Lung microvascular endothelial cell (primary cell): ENCODE results near the gene IL6. TPM values are rescaled to one million over a fixed set of nuclear protein-coding genes. Genes with fewer than 3 reads are reported as not detected.
A peak's percentile ranks its signal among the peaks of the same experiment; 100 is the strongest.
"Not testable (repeated sequence)": the region's sequence is repeated elsewhere in the genome, so short reads cannot be mapped to it uniquely, and the experiment has no call there.

Experiments
- DNase-seq, 2 donors: peaks; one replicate each; pipeline versions ENCODE4 v3.0.0 to v3.0.0-alpha.2; 2010; ENCODE audit warnings: low read depth in 2 of 2
- total RNA-seq: library from RNA; depleted of rRNA; stranded (reverse); fragments of >200 nt; gene quantifications from 2 replicates; pipeline ENCODE4 v1.2.1, GENCODE V29; 2014

IL6 gene
- 0.60 and 0.87 TPM in 2 replicates for total RNA-seq

GRCh38 chr7:22726907-22727713 lies at the start of gene IL6:
Gene IL6, plus strand, starts transcription at chr7:22727200. Its CDS starts 63 bp downstream, at chr7:22727263.
- DNase-seq, result peak; percentile 77 to 93

GRCh38 chr7:22677263-22677662 lies 49.7 kb upstream of the IL6 start:
- not testable (repeated sequence) for DNase-seq

DNA sequence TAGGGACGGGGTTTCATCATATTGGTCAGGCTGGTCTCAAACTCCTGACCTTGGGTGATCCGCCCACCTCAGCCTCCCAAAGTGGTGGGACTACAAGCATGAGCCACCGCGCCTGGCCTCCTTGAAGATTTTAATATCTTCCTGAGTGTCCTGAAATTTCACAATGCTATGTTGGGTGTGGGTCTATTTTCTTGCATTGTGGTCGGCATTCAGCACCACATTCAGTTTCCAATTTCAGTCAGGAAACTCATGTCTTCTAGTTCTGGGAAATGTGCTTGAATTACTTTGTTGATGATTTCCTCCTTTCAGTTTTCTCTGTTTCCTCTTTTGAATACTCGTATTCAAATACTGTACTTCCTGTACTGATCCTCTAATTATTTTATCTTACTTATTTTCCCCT lies 49.3 kb upstream of the IL6 start:
- DNase-seq, result peak in 1 of 2 donors; percentile 15

GRCh38 chr7:22680482-22680911 lies 46.5 kb upstream of the IL6 start:
- no peak for DNase-seq

DNA sequence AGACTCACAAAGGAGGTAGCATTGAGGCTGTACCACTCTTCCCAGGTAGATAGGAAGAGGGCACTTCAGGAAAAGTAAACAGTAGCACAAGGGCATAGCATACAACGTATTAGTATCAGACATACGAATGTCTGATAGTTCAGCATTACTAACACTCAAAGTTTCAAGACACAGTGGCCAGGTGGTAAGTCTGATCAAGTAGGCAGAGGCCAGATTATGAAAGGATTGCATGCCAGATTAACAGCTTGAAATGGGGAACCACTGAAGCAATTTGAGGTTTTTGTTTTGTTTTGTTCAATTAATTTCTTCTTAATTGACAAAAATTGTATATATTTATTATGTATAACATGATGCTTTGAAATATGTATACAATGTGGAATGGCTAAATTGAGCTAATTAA lies 45.7 kb upstream of the IL6 start:
- DNase-seq, result no peak

DNA sequence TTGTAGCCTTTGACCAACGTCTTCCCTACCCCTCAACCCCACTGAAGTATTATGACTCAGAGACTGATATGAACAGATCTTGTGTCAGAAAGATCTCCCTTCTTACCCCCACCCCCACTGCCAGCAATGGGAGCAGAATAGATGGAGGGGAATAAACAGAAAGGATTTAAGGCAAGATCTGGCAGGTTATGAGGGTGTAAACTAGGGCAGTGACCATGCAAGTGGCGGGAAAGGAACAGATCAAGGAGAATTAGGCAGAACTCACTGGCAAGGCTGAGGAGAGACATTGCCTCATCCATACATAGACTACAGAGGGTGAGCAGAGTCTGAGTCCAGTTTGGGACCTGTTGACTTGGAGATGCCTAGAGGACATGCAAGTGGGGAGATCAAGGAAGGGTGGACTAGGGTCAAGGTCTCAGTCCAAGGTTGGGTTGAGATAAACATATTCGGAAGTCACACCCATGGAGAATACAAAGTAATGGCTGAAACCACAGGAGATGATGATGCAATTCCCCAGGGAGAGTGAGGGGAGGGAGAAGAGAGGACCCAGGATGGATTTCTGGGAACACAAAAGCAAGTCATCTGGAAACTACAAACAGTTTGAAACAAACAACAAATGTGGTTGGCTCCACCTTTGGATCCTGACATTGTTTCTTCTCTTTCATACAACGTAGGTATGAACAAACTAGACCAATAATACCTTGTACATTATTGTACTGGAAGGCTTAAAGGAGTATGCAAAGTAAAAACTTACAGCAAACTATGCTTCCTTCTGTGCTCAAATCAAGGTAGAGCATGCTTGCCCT lies 44.9 kb upstream of the IL6 start:
- no peak for DNase-seq

DNA sequence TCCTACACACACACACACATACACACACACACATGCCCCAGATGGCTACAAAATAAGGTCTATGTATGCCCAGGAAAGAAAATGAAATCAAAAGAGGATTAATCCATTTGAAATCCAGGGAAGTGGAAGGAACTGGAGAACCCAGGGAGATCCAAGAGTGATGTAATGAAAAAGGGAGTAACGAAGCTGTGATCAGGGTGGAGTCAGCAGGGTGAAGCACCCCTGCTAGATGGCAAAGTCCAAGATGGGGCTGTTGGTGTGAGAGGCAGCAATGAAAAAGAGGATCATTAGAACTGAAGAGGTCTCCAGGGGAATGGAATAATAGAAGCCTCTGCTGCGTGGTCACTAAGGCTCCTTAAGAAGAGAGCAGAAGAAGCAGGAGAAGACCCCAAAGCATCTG lies 43.6 kb upstream of the IL6 start:
- no peak for DNase-seq

GRCh38 chr7:22686620-22687019 lies 40.4 kb upstream of the IL6 start:
- DNase-seq, result no peak

GRCh38 chr7:22688084-22688483 lies 38.9 kb upstream of the IL6 start:
- DNase-seq, result no peak

DNA sequence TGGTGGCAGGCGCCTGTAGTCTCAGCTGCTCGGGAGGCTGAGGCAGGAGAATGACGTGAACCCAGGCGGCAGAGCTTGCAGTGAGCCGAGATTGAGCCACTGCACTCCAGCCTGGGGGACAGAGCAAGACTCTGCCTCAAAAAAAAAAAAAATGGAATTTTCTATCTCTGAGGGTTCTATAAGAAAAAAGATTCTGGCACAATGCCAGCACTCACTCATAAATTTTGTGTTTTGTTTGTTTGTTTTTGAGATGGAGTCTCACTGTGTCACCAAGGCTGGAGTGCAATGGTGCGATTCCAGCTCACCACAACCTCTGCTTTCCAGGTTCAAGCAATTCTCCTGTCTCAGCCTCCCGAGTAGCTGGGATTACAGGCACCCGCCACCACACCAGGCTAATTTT lies 38.1 kb upstream of the IL6 start:
- DNase-seq, result not testable (repeated sequence)

DNA sequence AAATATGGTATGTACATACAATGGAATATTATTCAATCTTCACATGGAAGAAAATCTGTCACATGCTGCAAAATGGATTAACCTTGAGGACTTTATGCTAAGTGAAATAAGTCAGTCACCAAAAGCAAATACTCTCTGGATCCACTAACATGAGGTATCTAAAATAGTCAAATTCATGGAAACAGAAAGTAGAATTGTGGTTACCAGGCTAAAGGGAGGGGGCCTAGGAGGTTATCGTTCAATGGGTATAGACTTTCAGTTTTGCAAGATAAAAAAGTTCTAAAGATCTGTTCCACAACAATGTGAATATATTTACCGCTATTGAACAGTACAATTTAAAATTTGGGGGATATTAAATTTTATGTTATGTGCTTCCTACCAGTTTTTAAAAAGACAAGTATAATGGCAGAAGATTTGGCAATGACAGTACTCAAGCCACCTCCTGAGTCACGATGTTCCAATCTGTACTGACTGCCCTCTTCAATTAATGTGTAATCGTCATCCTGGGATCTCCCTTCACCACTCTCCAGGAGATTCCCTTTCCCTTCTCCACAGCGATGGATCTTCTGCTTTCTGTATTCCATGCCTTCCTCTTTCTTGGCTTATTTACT lies 32.3 kb upstream of the IL6 start:
- DNase-seq, result no peak

DNA sequence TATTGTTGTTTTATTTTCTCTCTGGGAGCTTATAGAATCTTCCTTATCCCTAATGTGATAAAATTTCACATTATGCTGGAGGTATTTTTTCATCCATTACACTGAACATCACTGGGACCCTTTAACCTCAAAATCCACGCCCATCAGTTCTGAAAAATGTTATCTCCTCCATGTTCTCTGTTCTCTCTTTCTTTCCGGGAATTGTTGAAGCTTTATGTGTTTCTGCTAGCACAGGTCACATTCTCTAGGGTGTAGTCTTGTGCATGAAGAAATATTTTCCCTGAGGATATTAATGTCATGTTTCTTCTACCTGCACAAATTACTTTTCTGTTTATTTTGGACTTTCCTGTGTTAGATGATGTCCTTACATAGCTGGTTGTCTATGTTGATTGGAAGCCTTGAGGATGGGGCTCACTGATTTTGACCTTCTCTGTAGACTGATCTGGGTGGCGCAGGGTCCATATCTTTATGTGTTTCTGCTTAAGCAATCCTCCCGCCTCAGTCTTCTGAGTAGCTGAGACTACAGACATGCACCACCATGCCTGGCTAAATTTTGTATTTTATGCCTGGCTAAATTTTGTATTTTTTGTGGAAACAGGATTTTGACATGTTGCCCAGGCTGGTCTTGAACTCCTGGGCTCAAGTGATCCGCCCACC lies 31.4 kb upstream of the IL6 start:
- DNase-seq, result no peak

DNA sequence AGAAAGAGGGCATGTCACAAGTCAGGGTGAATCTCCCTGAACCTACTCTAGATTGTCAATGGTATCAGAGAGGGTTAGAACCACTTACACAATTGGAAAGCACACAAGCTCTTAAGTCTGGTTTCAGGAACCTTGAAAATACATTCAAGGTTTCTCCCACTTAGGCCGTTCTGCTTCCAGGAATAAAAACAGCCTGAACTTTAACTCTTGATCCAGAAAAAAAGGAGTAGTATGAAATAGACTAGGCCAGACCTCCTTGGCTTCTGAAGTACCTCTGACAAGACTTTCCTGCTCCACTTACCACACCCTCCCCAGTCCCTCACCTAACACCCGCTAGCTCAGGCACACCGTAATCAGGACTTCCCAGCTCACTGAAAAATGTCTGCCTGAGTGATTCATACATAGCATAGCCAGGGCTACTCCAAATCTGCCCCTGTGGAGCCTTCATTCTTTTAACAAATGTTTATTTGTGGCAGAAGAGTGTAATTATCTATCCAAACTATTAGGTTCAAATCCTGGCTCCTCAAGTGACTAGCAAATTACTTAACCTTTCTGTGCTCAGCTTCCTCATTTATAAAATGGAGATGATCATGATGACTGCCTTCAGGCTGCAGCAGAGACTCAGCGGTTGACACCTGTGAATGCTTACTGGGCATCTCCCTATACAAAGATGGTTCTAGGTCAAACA lies 30.3 kb upstream of the IL6 start:
- no peak for DNase-seq

GRCh38 chr7:22697322-22697859 lies 29.6 kb upstream of the IL6 start:
- DNase-seq, result no peak

- peak; percentile 53 to 61 for DNase-seq
These were observed 29.0 kb upstream of the IL6 start for GRCh38 chr7:22697876-22698606.

DNA sequence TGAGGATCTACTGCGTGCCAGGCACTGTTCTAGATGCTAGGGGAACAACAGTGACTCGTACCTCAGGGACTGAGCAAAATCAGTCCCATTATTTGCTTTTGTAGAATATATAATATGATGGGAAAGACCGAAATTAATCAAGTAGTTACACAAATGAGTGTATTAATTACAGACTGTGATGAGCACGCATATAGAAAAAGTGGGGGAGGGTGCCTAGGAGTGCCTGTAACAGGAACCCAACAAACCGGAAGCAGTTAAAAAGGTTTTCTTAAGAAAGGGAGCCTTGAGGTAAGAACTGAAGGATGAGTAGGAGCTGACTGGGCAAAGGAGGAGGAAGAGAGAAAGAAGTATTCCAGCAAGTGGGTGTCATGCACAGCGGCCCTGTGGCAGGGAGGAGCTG lies 28.2 kb upstream of the IL6 start:
- no peak for DNase-seq

- DNase-seq, result peak; percentile 29 to 90
These were observed 26.4 kb upstream of the IL6 start for GRCh38 chr7:22700559-22701002.

- no peak for DNase-seq
These were observed 24.5 kb upstream of the IL6 start for GRCh38 chr7:22702516-22702915.

GRCh38 chr7:22703107-22703855 lies 23.7 kb upstream of the IL6 start:
- peak in 1 of 2 donors; percentile 24 for DNase-seq
